A204.1 (cell line): Measurements from ENCODE around the gene RILPL2.
"Not testable (repeated sequence)": the region's sequence is repeated elsewhere in the genome, so short reads cannot be mapped to it uniquely, and the experiment has no call there.

ENCODE experiments used
- FAIRE-seq: peaks from 2 replicates; lab custom pipeline; 2012; peaks lifted over from hg19 to GRCh38; lab: Jason Lieb, UNC

Gene RILPL2

GRCh38 chr12:123449856-123450255, 13.4 kb upstream of the RILPL2 start:
- no peak for FAIRE-seq

- FAIRE-seq = no peak
Measured at GRCh38 chr12:123449249-123449733, 12.8 kb upstream of the RILPL2 start.

GRCh38 chr12:123446333-123446713, 9.8 kb upstream of the RILPL2 start:
- FAIRE-seq = no peak

GRCh38 chr12:123445388-123446332, 9.2 kb upstream of the RILPL2 start:
- no peak for FAIRE-seq

- no peak for FAIRE-seq
Measured at GRCh38 chr12:123444092-123445026, 7.9 kb upstream of the RILPL2 start.

GRCh38 chr12:123442774-123443173, 6.3 kb upstream of the RILPL2 start:
- no peak for FAIRE-seq

- no peak for FAIRE-seq
Measured at GRCh38 chr12:123441523-123442164, 5.2 kb upstream of the RILPL2 start.

- FAIRE-seq = no peak
Measured at GRCh38 chr12:123435636-123436016, 858 bp downstream of the RILPL2 start.

- no peak for FAIRE-seq
Measured at GRCh38 chr12:123433615-123434014, 2.9 kb downstream of the RILPL2 start.

- not testable (repeated sequence) for FAIRE-seq
Measured at GRCh38 chr12:123431951-123432817, 4.3 kb downstream of the RILPL2 start.

- FAIRE-seq = not testable (repeated sequence)
Measured at GRCh38 chr12:123429101-123429500, 7.4 kb downstream of the RILPL2 start.

GRCh38 chr12:123428591-123428990, 7.9 kb downstream of the RILPL2 start:
- no peak for FAIRE-seq

GRCh38 chr12:123427036-123427769, 9.3 kb downstream of the RILPL2 start:
- no peak for FAIRE-seq

- no peak for FAIRE-seq
Measured at GRCh38 chr12:123421314-123421713, 15.2 kb downstream of the RILPL2 start.

GRCh38 chr12:123410041-123410412, 26.5 kb downstream of the RILPL2 start:
- no peak for FAIRE-seq

GRCh38 chr12:123409284-123410040, 27.0 kb downstream of the RILPL2 start:
- FAIRE-seq = not testable (repeated sequence)

- FAIRE-seq = not testable (repeated sequence)
Measured at GRCh38 chr12:123408619-123409018, 27.9 kb downstream of the RILPL2 start.

- FAIRE-seq = not testable (repeated sequence)
Measured at GRCh38 chr12:123407934-123408333, 28.6 kb downstream of the RILPL2 start.

- FAIRE-seq = not testable (repeated sequence)
Measured at GRCh38 chr12:123407269-123407668, 29.2 kb downstream of the RILPL2 start.

- no peak for FAIRE-seq
Measured at GRCh38 chr12:123404581-123404980, 31.9 kb downstream of the RILPL2 start.
